Endothelial cell of umbilical vein (primary cell): Measurements from ENCODE around the gene C16orf90. TPM values are rescaled to one million over a fixed set of nuclear protein-coding genes. Genes with fewer than 3 reads are reported as not detected.
A peak's percentile ranks its signal among the peaks of the same experiment; 100 is the strongest.

Experiments
- BruUV-seq: library from RNA; stranded (reverse); fragments of 400-500 nt; replicated peaks from 2 replicates; lab custom pipeline; 2021; lab: Mats Ljungman, UMichigan
- CTCF ChIA-PET: fragments of 300-600, 350-600 bp; sonication (Branson Sonifier 250); formaldehyde crosslinking; loops from one replicate; lab custom pipeline; 2021; ENCODE audit warnings: antibody characterized with exemption, inconsistent platforms; lab: Charles Lee
- POLR2A ChIA-PET: fragments of 300-600, 350-600 bp; sonication (Branson Sonifier 250); formaldehyde crosslinking; loops from one replicate; lab custom pipeline; 2021; ENCODE audit warnings: antibody characterized with exemption, inconsistent platforms; lab: Charles Lee
- DNase-seq: peaks from one replicate; pipeline ENCODE4 v3.0.0-alpha.2; 2011; ENCODE audit warnings: low read depth, low spot score
- FAIRE-seq: peaks from 2 replicates; lab custom pipeline; 2011; peaks lifted over from hg19 to GRCh38; lab: Jason Lieb, UNC
- H2AFZ ChIP-seq: 2 replicates; pipeline ENCODE4 v1.6.0; 2012; ENCODE audit warnings: low read depth, low read length, control low read depth, inconsistent platforms
- H3K27ac ChIP-seq: 2 replicates; pipeline ENCODE4 v1.5.1; 2011; ENCODE audit warnings: low read depth, mild to moderate bottlenecking, control low read depth, low read length, moderate library complexity; ENCODE audit not compliant: insufficient read depth
- H3K27me3 ChIP-seq, 2 experiments: 2 replicates each; pipeline versions ENCODE4 v1.6.0 to v1.6.1; 2011; ENCODE audit warnings: low read length in 2 of 2, mixed read lengths in 1 of 2; ENCODE audit not compliant: control insufficient read depth in 2 of 2, insufficient read depth in 2 of 2
- H3K36me3 ChIP-seq, 2 experiments: 2 replicates in 1 of 2; 3 replicates in 1 of 2; pipeline ENCODE4 v1.5.1; 2011; ENCODE audit warnings: low read length in 2 of 2, mild to moderate bottlenecking in 1 of 2, moderate library complexity in 1 of 2; ENCODE audit not compliant: control insufficient read depth in 2 of 2, insufficient read depth in 2 of 2; ENCODE audit errors: extremely low read depth in 1 of 2
- H3K4me1 ChIP-seq: 3 replicates; pipeline ENCODE4 v1.5.1; 2011; ENCODE audit warnings: mild to moderate bottlenecking, low read length; ENCODE audit not compliant: control insufficient read depth, insufficient read depth; ENCODE audit errors: extremely low read depth
- H3K4me2 ChIP-seq: 2 replicates; pipeline ENCODE4 v1.6.1; 2011; ENCODE audit warnings: low read length, control low read depth, mixed read lengths; ENCODE audit not compliant: insufficient read depth
- H3K4me3 ChIP-seq, 3 experiments: fragments of 200-600 bp in 1 of 3; sonication (generic), shearing (Covaris generic) in 1 of 3; replicated peaks in 1 of 3; 2 replicates each; pipeline ENCODE4 v1.5.1; 2011 to 2016; ENCODE audit warnings: control low read depth in 3 of 3, low read length in 3 of 3, mild to moderate bottlenecking in 2 of 3, inconsistent platforms in 1 of 3, low read depth in 1 of 3, moderate library complexity in 1 of 3; ENCODE audit not compliant: insufficient read depth in 1 of 3
- H3K79me2 ChIP-seq: 2 replicates; pipeline ENCODE4 v1.6.0; 2012; ENCODE audit warnings: low read length, inconsistent platforms; ENCODE audit not compliant: control insufficient read depth, insufficient read depth
- H3K9ac ChIP-seq: replicated peaks from 2 replicates; pipeline ENCODE3; 2011; ENCODE audit warnings: low read length, control low read depth; ENCODE audit not compliant: insufficient read depth; ENCODE audit errors: extremely low read depth
- H3K9me1 ChIP-seq: replicated peaks from 3 replicates; pipeline ENCODE4 v1.6.0; 2011; ENCODE audit warnings: mild to moderate bottlenecking, low read length; ENCODE audit not compliant: control insufficient read depth, insufficient read depth; ENCODE audit errors: extremely low read depth
- H3K9me3 ChIP-seq: replicated peaks from 2 replicates; pipeline ENCODE4 v1.5.1; 2012; ENCODE audit warnings: low read length, inconsistent platforms; ENCODE audit not compliant: control insufficient read depth, insufficient read depth
- H4K20me1 ChIP-seq: replicated peaks from 2 replicates; pipeline ENCODE3; 2011; ENCODE audit warnings: mild to moderate bottlenecking, low read length; ENCODE audit not compliant: control insufficient read depth, insufficient read depth; ENCODE audit errors: extremely low read depth
- CTCF ChIP-seq, 2 donors: IDR thresholded peaks; 1 replicate in 1 of 2; 2 replicates in 1 of 2; pipeline ENCODE4 v1.5.1; 2011; ENCODE audit warnings: low read length in 2 of 2, mild to moderate bottlenecking in 2 of 2, moderate library complexity in 2 of 2, control low read depth in 1 of 2, inconsistent platforms in 1 of 2, low read depth in 1 of 2; ENCODE audit not compliant: insufficient read depth in 1 of 2; ENCODE audit errors: extremely low read depth in 1 of 2
- EZH2 ChIP-seq: IDR thresholded peaks from 2 replicates; pipeline ENCODE4 v1.6.1; 2012; ENCODE audit warnings: borderline replicate concordance, low read depth, mild to moderate bottlenecking, moderate library complexity, low read length, inconsistent platforms; ENCODE audit not compliant: severe bottlenecking
- FOS ChIP-seq: IDR thresholded peaks from 2 replicates; pipeline ENCODE4 v1.6.1; 2011; ENCODE audit warnings: mild to moderate bottlenecking, low read length, moderate library complexity, borderline replicate concordance; ENCODE audit not compliant: insufficient read depth
- GATA2 ChIP-seq: IDR thresholded peaks from 2 replicates; pipeline ENCODE4 v1.7.0; 2011; ENCODE audit warnings: low read depth, mild to moderate bottlenecking, moderate library complexity, mixed read lengths, low read length; ENCODE audit not compliant: insufficient read length, insufficient read depth
- JUN ChIP-seq: IDR thresholded peaks from 2 replicates; pipeline ENCODE4 v1.6.1; 2011; ENCODE audit warnings: borderline replicate concordance, low read depth; ENCODE audit not compliant: insufficient read length, insufficient read depth
- MYC ChIP-seq: IDR thresholded peaks from one replicate; pipeline ENCODE4 v1.6.1; 2011; ENCODE audit warnings: mild to moderate bottlenecking, low read depth, low read length
- POLR2A ChIP-seq: IDR thresholded peaks from 2 replicates; pipeline ENCODE4 v1.6.1; 2012; ENCODE audit warnings: low read depth, mild to moderate bottlenecking, control low read depth, low read length
- POLR2AphosphoS5 ChIP-seq: IDR thresholded peaks from 2 replicates; pipeline ENCODE4 v1.6.1; 2012; ENCODE audit warnings: low read depth, mild to moderate bottlenecking, control low read depth, low read length, moderate library complexity; ENCODE audit not compliant: insufficient read depth
- dilution Hi-C: fragments of 300-500 bp; cut with MboI; formaldehyde crosslinking; loops from one replicate; pipeline ENCODE4 v1.15.0; 2019; ENCODE audit warnings: low sequenced_read_pairs; ENCODE audit not compliant: extremely low pct_ligation_motif_present
- intact Hi-C: fragments of 100-400 bp; cut with micrococcal nuclease; formaldehyde crosslinking; loops from one replicate; pipeline ENCODE4 v1.10.0; 2022
- polyA plus RNA-seq, 4 experiments: library from polyadenylated mRNA; depleted of rRNA in 3 of 4; stranded (reverse) in 3 of 4; unstranded in 1 of 4; fragments of >200 nt; gene quantifications; 2 replicates each; pipeline versions ENCODE4 v1.2.1 to v1.2.3, GENCODE V29; 2011 to 2012; ENCODE audit warnings: missing spikeins in 1 of 4
- total RNA-seq: library from RNA; stranded (reverse); gene quantifications from 2 replicates; pipeline ENCODE4 v1.2.3, GENCODE V29; 2021
- TF ChIP-seq, protein P1 (sequence below): IDR thresholded peaks from 2 replicates; pipeline ENCODE4 v1.6.1; 2011; ENCODE audit not compliant: insufficient read depth, insufficient read length

The C16orf90 gene
- total and polyA plus RNA-seq, 2 donors (not counting 3 experiments of a cell fraction or from before 2014, with no cell fraction given), result not detected

GRCh38 chr16:3508736-3509135, 13.4 kb upstream of the C16orf90 start:
- intact Hi-C loops, result no loop called here

DNA sequence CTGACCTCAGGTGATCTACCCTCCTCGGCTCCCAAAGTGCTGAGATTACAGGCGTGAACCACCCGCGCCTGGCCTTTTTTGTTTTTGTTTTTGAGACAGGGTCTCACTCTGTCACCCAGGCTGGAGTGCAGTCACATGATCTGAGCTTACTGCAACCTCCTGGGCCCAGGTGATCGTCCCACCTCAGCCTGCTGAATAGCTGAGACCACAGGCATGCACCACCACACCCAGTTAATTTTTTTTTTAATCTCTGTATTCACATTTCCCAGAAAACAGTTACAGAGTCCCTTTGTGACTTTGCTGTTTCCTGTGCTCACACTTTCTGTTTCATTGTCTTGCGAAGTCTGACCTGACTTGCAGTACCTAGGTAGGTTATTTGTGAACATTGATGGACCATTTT, 8.2 kb upstream of the C16orf90 start:
- POLR2A ChIA-PET, result no interaction called here
- no peak overlapping the region for H3K9ac ChIP-seq
- DNase-seq, result no peak
- H2AFZ ChIP-seq, result no peak overlapping the region
- H3K4me3 ChIP-seq, result no peak overlapping the region
- peaks cover 4% of the 10 kb centered on the region for H3K79me2 ChIP-seq
- CTCF ChIA-PET, result no interaction called here
- no TSS peak for BruUV-seq
- peaks cover 5% of the 10 kb centered on the region for H3K4me1 ChIP-seq
- H4K20me1 ChIP-seq, result no peaks in the 10 kb centered on the region
- no peak overlapping the region for H3K27ac ChIP-seq
- no peaks in the 10 kb centered on the region for H3K9me1 ChIP-seq
- H3K36me3 ChIP-seq, result peaks cover 0 to 3% of the 10 kb centered on the region in 2 experiments
- no peak for TF ChIP-seq JUN
- no peak for TF ChIP-seq POLR2A
- TF ChIP-seq MYC, result no peak
- no peak for TF ChIP-seq POLR2AphosphoS5
- TF ChIP-seq GATA2, result no peak
- no peak for TF ChIP-seq CTCF (IDR thresholded peaks at IDR 0.05; ENCODE audit: extremely low read depth in 1 of 2, insufficient read depth in 1 of 2, low read depth in 1 of 2, low read length in 2 of 2)
- TF ChIP-seq, protein P1, sequence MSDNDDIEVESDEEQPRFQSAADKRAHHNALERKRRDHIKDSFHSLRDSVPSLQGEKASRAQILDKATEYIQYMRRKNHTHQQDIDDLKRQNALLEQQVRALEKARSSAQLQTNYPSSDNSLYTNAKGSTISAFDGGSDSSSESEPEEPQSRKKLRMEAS, result no peak
- TF ChIP-seq FOS, result no peak
- no peak for TF ChIP-seq EZH2
- dilution Hi-C loops, result no loop called here
- H3K9me3 ChIP-seq, result no peaks in the 10 kb centered on the region
- no peak for FAIRE-seq
- H3K27me3 ChIP-seq, result no peaks in the 10 kb centered on the region
- intact Hi-C loops, result loop anchor here (5.0 kb wide), 2 partner anchors 351 to 751 kb away; partner anchors contain the start of gene SRRM2
- no peak overlapping the region for H3K4me2 ChIP-seq

More at GRCh38 chr16:3508736-3509135, 13.4 kb upstream of the C16orf90 start:
- H3K36me3 ChIP-seq, result peaks cover 5 to 17% of the 10 kb centered on the region in 2 experiments
- H3K27ac ChIP-seq, result no peak overlapping the region
- no peak overlapping the region for H3K4me3 ChIP-seq
- H3K4me2 ChIP-seq, result no peak overlapping the region
- FAIRE-seq (peak; percentile 35), DNase-seq (no peak)
- CTCF ChIA-PET, result interaction anchor here (1.2 kb wide), 1 partner anchor 18 kb away, joined by 5 read pairs; no protein-coding TSS in a partner anchor
- dilution Hi-C loops, result no loop called here
- H3K27me3 ChIP-seq, result no peaks in the 10 kb centered on the region
- no peak overlapping the region for H3K9ac ChIP-seq
- H3K79me2 ChIP-seq, result no peaks in the 10 kb centered on the region
- no peaks in the 10 kb centered on the region for H3K9me3 ChIP-seq
- H3K9me1 ChIP-seq, result no peaks in the 10 kb centered on the region
- BruUV-seq, result no TSS peak
- TF ChIP-seq FOS, result no peak
- H4K20me1 ChIP-seq, result no peaks in the 10 kb centered on the region
- H3K4me1 ChIP-seq, result no peaks in the 10 kb centered on the region
- POLR2A ChIA-PET, result no interaction called here
- no peak overlapping the region for H2AFZ ChIP-seq
